Natural killer cell (primary cell): ENCODE measurements around the gene MLLT1. TPM values are rescaled to one million over a fixed set of nuclear protein-coding genes. Genes with fewer than 3 reads are reported as not detected.

Experiments used
- ATAC-seq, 3 donors: fragments of 150-1000 bp in 2 of 3; fragments of 200-7000 bp in 1 of 3; cut with Tn5 transposase; 1 replicate in 1 of 3; 2 replicates in 2 of 3; pipeline ENCODE4 v1.10.0; 2021; ENCODE audit warnings: mild to moderate bottlenecking in 2 of 3, moderate library complexity in 2 of 3
- DNase-seq, 2 donors: peaks; one replicate each; pipeline versions ENCODE4 v3.0.0 to v3.0.0-alpha.2; 2013 to 2021; ENCODE audit warnings: mixed read lengths in 1 of 2
- H3K27ac ChIP-seq: one replicate; pipeline ENCODE4 v1.5.1; 2013; ENCODE audit warnings: mild to moderate bottlenecking, low read length
- H3K27me3 ChIP-seq: one replicate; pipeline ENCODE4 v1.6.1; 2013; ENCODE audit warnings: low read length; ENCODE audit not compliant: control insufficient read depth, insufficient read depth
- H3K36me3 ChIP-seq: one replicate; pipeline ENCODE4 v1.6.1; 2013; ENCODE audit warnings: low read length; ENCODE audit not compliant: control insufficient read depth, insufficient read depth
- H3K4me1 ChIP-seq: one replicate; pipeline ENCODE4 v1.6.1; 2013; ENCODE audit warnings: low read length; ENCODE audit not compliant: control insufficient read depth, insufficient read depth
- H3K4me3 ChIP-seq: one replicate; pipeline ENCODE4 v1.5.1; 2013; ENCODE audit warnings: low read length
- H3K9me3 ChIP-seq: one replicate; pipeline ENCODE4 v1.6.1; 2013; ENCODE audit warnings: low read length; ENCODE audit not compliant: control insufficient read depth, insufficient read depth
- H3K27ac Mint-ChIP-seq, 2 donors: one replicate each; pipeline ENCODE4 v1.8.0; 2022; ENCODE audit warnings: mild to moderate bottlenecking in 2 of 2, mixed read lengths in 2 of 2, moderate library complexity in 1 of 2
- H3K27me3 Mint-ChIP-seq, 2 donors: one replicate each; pipeline ENCODE4 v1.8.0; 2022; ENCODE audit warnings: low read depth in 2 of 2, mixed read lengths in 2 of 2
- H3K36me3 Mint-ChIP-seq: one replicate; pipeline ENCODE4 v1.8.0; 2022; ENCODE audit warnings: mixed read lengths
- H3K4me1 Mint-ChIP-seq, 2 donors: one replicate each; pipeline ENCODE4 v1.8.0; 2022; ENCODE audit warnings: mixed read lengths in 2 of 2
- H3K4me3 Mint-ChIP-seq: one replicate; pipeline ENCODE4 v1.8.0; 2022; ENCODE audit warnings: mild to moderate bottlenecking, moderate library complexity, mixed read lengths
- H3K9me3 Mint-ChIP-seq, 2 donors: one replicate each; pipeline ENCODE4 v1.8.0; 2022; ENCODE audit warnings: mixed read lengths in 2 of 2
- CTCF ChIP-seq: fragments of 200-600 bp; IDR thresholded peaks from one replicate; pipeline ENCODE4 v1.8.0; 2022; ENCODE audit warnings: antibody characterized with exemption
- WGBS: methylation state at CpG from one replicate; pipeline ENCODE4 v1.1.7; 2013; ENCODE audit warnings: missing lambda C conversion rate; ENCODE audit not compliant: insufficient coverage; 5-methylcytosine and 5-hydroxymethylcytosine counted together
- intact Hi-C: fragments of 100-400 bp; cut with micrococcal nuclease; formaldehyde crosslinking; loops from one replicate; pipeline ENCODE4 v1.14.2; 2022
- total RNA-seq, 4 donors: library from RNA; stranded (reverse); fragments of 120-200 nt in 1 of 4; gene quantifications; one replicate each; pipeline versions ENCODE4 v1.2.3 to v1.2.4, GENCODE V29; 2013 to 2022

The MLLT1 gene
- total RNA-seq, 3 donors from 2014 or later (not counting 1 experiment from before 2014, with no cell fraction given), result 30.2 to 43.8 (median 36.6) TPM

GRCh38 chr19:6273701-6274601, 5.8 kb downstream of the MLLT1 start:
- peaks cover 6% of the 10 kb centered on the region for H3K36me3 ChIP-seq
- H3K27me3 ChIP-seq, result no peaks in the 10 kb centered on the region
- H3K27ac ChIP-seq, result peak overlapping the region; percentile 58
- H3K4me1 ChIP-seq, result peaks cover 57% of the 10 kb centered on the region
- no peaks in the 10 kb centered on the region for H3K36me3 Mint-ChIP-seq
- H3K9me3 Mint-ChIP-seq, result no peaks in the 10 kb centered on the region
- peak overlapping the region; percentile 50 to 82 for H3K27ac Mint-ChIP-seq
- peak overlapping the region; percentile 63 for H3K4me3 Mint-ChIP-seq
- ATAC-seq (peak; percentile 42 to 60 (median 53)), DNase-seq (no peak)
- H3K9me3 ChIP-seq, result no peaks in the 10 kb centered on the region
- intact Hi-C loops, result no loop called here
- H3K27me3 Mint-ChIP-seq, result no peaks in the 10 kb centered on the region
- no peak overlapping the region for H3K4me3 ChIP-seq
- H3K4me1 Mint-ChIP-seq, result peaks cover 68 to 85% of the 10 kb centered on the region in 2 donors
- no peak for TF ChIP-seq CTCF
- WGBS, result 61% methylated on average over 30 of the region's 30 CpGs

GRCh38 chr19:6272913-6273600, 6.7 kb downstream of the MLLT1 start:
- peaks cover 48% of the 10 kb centered on the region for H3K4me1 ChIP-seq
- DNase-seq (no peak), ATAC-seq (no peak)
- Mint-ChIP-seq H3K27me3 (no peaks in the 10 kb centered on the region), H3K9me3 (no peaks in the 10 kb centered on the region), H3K36me3 (no peaks in the 10 kb centered on the region), H3K4me1 (peaks cover 59 to 80% of the 10 kb centered on the region in 2 donors), H3K27ac (peak overlapping the region; percentile 50 to 82), H3K4me3 (peak overlapping the region; percentile 19)
- no peak for TF ChIP-seq CTCF
- no peak overlapping the region for H3K4me3 ChIP-seq
- H3K9me3 ChIP-seq, result no peaks in the 10 kb centered on the region
- H3K27me3 ChIP-seq, result no peaks in the 10 kb centered on the region
- intact Hi-C loops, result no loop called here
- peaks cover 6% of the 10 kb centered on the region for H3K36me3 ChIP-seq
- H3K27ac ChIP-seq, result peak overlapping the region; percentile 58
- WGBS, result 90% methylated on average over 22 of the region's 22 CpGs

- no peaks in the 10 kb centered on the region for H3K9me3 ChIP-seq
- H3K4me3 ChIP-seq, result no peak overlapping the region
- ATAC-seq (no peak), DNase-seq (no peak)
- Mint-ChIP-seq H3K9me3 (no peaks in the 10 kb centered on the region), H3K4me1 (peaks cover 53 to 79% of the 10 kb centered on the region in 2 donors), H3K27me3 (no peaks in the 10 kb centered on the region), H3K36me3 (no peaks in the 10 kb centered on the region), H3K27ac (peak overlapping the region in 1 of 2 donors; percentile 77), H3K4me3 (peak overlapping the region; percentile 19)
- H3K36me3 ChIP-seq, result peaks cover 12% of the 10 kb centered on the region
- H3K27me3 ChIP-seq, result no peaks in the 10 kb centered on the region
- WGBS, result 86% methylated on average over 11 of the region's 11 CpGs
- TF ChIP-seq CTCF, result no peak
- intact Hi-C loops, result no loop called here
- no peak overlapping the region for H3K27ac ChIP-seq
- peaks cover 42% of the 10 kb centered on the region for H3K4me1 ChIP-seq
These were observed 7.4 kb downstream of the MLLT1 start for GRCh38 chr19:6272411-6272791.
